Measurements from ENCODE around the gene SLC25A13. TPM values are rescaled to one million over a fixed set of nuclear protein-coding genes. Genes with fewer than 3 reads are reported as not detected.

SLC25A13 gene
- polyA plus RNA-seq, 1 of the 3 experiments (the other 2 are of a cell fraction), result 16.0 TPM

- no peak overlapping the region for H3K4me2 ChIP-seq
- no peaks in the 10 kb centered on the region; a peak in 2 of 4 replicates for H3K4me1 ChIP-seq (ENCODE audit: control insufficient read depth in 1 of 2, insufficient read depth in 2 of 2, low read depth in 1 of 2, low read length in 1 of 2)
- no peak overlapping the region for H3K4me3 ChIP-seq (ENCODE audit: low read depth in 2 of 2, low read length in 1 of 2)
- no peak for DNase-seq
- H4K20me1 ChIP-seq (ENCODE audit: insufficient read depth), result peaks cover 71% of the 10 kb centered on the region
- H3K9me2 ChIP-seq, result no peaks in the 10 kb centered on the region
- no peaks in the 10 kb centered on the region for H3K9me3 ChIP-seq
- H3F3A ChIP-seq (replicated peaks; ENCODE audit: insufficient read depth), result no peaks in the 10 kb centered on the region
- peaks cover 0 to 20% of the 10 kb centered on the region in 2 experiments for H3K36me3 ChIP-seq (replicated peaks in 1 of 2; ENCODE audit: control insufficient read depth in 1 of 2, insufficient read depth in 2 of 2, low read length in 1 of 2)
- H3K27me3 ChIP-seq (ENCODE audit: insufficient read depth), result no peaks in the 10 kb centered on the region
- no peak for TF ChIP-seq ELF1 (IDR thresholded peaks at IDR 0.05)
- no peak for TF ChIP-seq REST (IDR thresholded peaks at IDR 0.05; ENCODE audit: low read depth, low read length)
- TF ChIP-seq RFX5 (IDR thresholded peaks at IDR 0.05; ENCODE audit: low read length), result no peak
- TF ChIP-seq SIN3A (IDR thresholded peaks at IDR 0.05; ENCODE audit: borderline replicate concordance, low read depth, low read length), result no peak
- no peak for TF ChIP-seq FOXM1 (IDR thresholded peaks at IDR 0.05; ENCODE audit: low read depth)
- TF ChIP-seq USF2 (IDR thresholded peaks at IDR 0.05; ENCODE audit: borderline replicate concordance, low read depth, low read length), result no peak
- no peak for TF ChIP-seq TEAD4 (IDR thresholded peaks at IDR 0.05; ENCODE audit: borderline replicate concordance, insufficient read depth)
- TF ChIP-seq EZH2phosphoT487 (IDR thresholded peaks at IDR 0.05; ENCODE audit: borderline replicate concordance, low read depth), result no peak
- TF ChIP-seq NFIC (IDR thresholded peaks at IDR 0.05; ENCODE audit: borderline replicate concordance), result no peak
- TF ChIP-seq GABPA (IDR thresholded peaks at IDR 0.05; ENCODE audit: low read depth), result no peak
- TF ChIP-seq POLR2AphosphoS5 (IDR thresholded peaks at IDR 0.05; ENCODE audit: low read depth, low read length), result no peak
- no peak for TF ChIP-seq JUND (IDR thresholded peaks at IDR 0.05)
- TF ChIP-seq SMC3 (IDR thresholded peaks at IDR 0.05; ENCODE audit: low read depth, low read length), result no peak
- TF ChIP-seq CHD2 (IDR thresholded peaks at IDR 0.05; ENCODE audit: low read length, partially characterized antibody), result no peak
- TF ChIP-seq FOSL2 (IDR thresholded peaks at IDR 0.05; ENCODE audit: borderline replicate concordance, low read depth), result no peak
- peaks cover 86% of the 10 kb centered on the region for H3K79me2 ChIP-seq (ENCODE audit: insufficient read depth)
- ChIA-PET POLR2A (no interaction called here), CTCF (interaction anchor here (0.8 to 1.1 kb wide), 2 partner anchors 9 to 791 kb away, joined by 3 read pairs; no protein-coding TSS in a partner anchor)
- no peak overlapping the region for H2AFZ ChIP-seq (ENCODE audit: low read depth)
- 93% methylated on average over 3 of the region's 3 CpGs for WGBS (ENCODE audit: low lambda C conversion rate)
- H3K27ac ChIP-seq (ENCODE audit: low read depth in 2 of 2, low read length in 1 of 2), result no peak overlapping the region
- H3K9ac ChIP-seq, result no peak overlapping the region
These were observed 8.0 kb downstream of the SLC25A13 start for GRCh38 chr7:96313940-96314339.
